OCI-M1 (cell line): Measurements from ENCODE around the gene HS1BP3.

Source experiments
- DNase-seq: peaks from one replicate; lab custom pipeline; 2025; lab: John Stamatoyannopoulos, UW

HS1BP3 gene

DNA sequence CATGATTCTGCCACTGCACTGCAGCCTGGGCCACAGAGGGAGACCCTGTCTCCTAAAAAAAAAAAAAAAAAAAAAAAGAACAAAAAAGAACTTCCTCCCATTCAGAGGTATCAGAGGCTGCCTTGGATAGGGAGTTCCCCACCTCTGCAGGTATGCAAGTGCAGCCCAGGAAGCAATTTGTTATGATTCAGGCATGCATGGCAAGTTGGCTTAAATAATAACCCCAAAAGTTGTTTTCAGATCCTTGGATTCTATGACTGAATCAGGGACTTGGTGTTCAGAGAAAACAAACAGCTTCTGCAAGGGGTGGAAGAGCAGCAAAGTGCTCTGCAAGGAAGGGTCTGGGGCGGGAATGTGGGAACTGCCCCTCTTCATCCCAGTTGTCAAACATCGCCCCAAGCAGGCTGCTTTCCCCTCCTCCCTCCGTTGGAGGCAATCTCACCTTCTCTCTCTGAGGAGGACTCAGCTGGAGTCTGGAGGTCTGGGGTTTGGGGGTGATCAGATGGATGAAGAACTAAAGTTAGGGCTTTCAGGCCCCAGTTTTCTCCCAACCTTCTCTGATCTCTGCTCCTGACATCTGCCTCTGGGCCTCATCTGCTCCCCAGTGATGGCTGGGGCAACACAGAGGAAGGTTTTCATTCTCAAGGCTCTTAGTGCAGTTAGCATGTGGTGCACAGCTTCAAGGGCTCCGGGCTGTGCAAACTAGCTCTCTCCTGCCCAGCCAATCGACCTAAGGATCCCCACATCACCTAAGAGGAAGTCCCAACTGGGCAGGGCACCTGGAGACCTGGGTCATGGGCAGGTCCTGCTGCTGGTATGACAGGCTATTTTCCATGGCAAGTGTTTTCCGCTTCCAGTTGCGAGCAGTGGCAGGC, 12.5 kb upstream of the HS1BP3 start:
- DNase-seq: no peak

DNA sequence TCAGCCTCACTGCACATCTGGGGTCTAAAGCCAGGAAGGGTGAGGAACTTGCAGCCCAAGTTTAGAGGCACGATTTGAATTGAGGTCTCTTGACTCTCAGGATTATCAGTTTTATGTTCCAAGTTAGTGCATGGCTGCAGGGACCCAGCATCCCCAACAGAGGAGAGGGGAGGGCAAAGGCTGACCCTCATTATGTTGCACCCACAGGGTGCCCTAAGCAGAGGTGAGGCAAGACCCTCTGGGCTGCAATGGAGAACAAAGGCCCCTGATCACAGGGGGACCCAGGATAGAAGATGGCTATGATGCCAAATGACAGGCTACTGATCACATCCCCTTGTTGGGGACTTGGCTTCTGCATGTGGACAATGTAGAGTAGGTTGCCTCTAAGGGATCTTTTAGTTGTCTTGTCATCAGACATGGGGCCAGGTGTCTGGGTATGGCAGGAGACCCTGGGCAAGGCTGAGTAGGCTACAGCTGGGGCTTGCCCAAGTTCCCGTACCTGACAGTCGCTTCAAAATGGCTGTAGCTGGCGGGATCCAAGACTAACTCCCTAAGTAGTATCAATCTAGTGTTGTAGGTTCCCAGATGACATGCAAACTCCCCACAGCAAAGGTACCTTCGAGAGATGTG, 11.5 kb upstream of the HS1BP3 start:
- no peak for DNase-seq

DNA sequence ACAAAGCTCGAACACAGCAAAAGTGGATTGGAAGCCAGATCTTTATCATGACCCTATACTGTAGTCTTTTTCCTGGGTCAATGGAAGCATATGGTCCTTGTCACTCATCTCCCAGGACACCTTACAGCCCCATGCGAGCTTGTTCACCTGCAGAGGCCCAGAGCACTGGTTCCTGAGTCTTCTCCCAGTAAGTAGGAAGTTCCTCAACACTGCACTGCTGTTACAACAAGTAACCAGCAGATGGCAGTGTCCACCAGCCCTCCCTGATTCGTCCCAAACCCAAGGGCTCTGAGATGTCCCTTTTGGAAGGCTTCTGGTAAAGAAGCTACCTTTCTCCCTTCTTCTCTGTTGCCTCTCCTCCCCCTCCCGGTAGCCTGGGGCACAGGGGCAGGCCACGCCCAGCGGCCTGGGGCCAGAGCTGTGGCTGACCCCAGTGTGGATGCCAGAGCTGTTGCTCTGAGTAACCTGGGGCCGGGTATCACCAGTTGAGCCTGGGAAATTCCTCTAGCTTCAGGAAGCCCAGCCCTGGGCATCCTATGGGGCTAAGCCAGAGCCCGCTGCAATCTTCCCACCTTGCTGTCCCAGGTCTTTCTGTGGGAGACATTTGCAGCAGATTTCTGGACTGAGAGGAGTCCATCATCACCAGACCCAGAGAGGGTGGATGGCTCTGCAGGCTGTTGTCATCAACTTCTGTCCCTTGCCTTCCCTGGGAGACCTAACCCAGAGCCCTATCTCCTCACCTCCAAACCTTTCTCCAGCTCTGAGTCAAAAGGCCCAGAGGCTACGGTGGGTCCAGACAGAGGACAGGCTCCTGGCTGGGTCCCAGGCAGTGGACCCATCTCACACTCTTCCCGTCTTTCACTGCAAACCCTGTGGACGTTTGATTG, 10.8 kb upstream of the HS1BP3 start:
- peak; percentile 78 for DNase-seq

DNA sequence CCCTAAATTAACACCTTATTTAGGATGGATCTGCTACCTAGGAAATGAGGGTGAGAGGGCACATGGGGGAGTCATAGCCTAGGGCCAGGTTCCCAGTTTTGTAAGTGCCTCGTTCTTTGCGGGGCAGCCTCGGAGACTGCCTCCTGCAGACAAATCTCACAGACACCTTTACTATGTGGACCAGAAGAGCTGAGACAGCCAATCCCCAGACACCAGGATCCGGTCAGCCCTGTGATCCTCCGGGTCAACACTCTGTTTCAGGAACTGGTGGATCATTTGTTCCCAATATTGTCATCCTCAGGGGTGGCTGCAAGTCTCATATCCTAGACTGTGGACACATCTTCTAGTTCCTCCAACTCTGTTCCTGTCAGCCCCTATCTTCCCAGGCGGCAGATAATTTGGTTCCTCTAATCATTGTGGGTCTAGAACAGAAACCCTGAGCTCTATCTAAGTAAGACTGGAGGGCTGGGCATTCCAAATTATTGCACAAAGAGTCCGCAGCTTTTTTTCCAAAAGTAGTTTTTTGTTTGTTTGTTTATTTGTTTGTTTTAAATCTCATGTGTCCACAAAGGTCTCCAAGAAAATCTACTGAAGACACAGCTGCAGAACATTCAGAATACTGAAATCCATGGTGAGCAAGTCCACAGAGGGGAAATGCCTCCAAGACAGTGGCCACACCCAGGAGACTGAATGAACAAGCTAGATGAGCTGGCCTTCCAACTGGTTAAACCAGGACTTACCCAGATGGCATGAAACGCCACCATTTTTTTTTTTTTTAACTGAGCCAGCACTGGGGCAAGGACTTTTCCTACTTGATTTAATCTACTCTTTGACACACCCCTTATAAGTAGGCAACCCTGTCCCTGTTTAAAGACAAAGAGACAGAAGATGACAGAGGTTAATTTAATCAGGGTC, 9.9 kb upstream of the HS1BP3 start:
- DNase-seq: peak; percentile 13

DNA sequence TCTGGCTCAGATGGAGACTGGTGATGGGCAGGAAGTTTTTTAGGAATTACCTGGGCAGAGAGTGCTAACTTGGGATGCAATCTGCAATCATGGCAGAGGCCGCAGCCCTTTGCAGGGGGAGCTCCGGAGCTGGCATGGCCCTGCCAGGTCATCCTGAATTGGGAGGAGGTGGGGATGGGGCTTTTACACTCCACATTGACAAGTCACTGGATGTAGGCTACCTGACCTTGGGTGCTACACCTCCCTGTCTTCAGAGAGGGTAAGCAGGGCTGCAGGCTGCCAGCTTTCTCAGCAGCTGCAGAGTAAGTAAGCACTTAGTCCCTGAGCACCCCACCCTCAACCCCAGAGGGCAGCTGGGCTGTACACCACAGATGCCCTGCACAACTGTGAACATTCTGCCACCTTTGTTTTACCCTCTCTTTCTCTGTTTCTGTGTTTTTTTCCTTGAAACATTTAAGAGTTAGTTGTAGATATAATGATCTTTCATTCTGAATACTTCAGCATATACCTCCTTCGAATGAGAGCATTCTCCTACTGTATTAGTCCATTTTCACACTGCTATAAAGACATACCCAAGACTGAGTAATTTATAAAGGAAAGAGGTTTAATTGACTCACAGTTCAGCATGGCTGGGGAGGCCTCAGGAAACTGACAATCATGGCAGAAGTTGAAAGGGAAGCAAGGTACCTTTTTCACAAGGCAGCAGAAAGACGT, 6.8 kb upstream of the HS1BP3 start:
- no peak for DNase-seq

DNA sequence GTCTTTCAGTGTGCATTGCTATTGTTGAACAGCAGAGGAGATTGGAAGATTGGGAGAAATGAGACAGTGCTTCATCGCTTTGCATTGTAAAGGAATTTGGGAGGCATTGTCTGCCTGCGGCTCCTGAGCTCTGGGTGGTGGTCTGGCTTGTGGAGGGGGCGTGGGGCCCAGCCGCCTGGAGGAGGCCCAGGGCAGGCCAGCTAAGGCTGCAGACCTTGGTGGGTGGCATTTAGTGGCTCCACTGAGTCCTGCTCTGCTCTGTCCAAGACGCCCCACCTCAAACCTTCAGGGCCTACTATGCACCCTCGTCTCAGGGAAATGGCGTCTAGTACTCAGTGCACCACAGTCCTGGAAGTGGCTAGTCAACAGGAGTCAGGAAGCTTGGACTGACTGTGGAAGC, 5.7 kb upstream of the HS1BP3 start:
- no peak for DNase-seq

DNA sequence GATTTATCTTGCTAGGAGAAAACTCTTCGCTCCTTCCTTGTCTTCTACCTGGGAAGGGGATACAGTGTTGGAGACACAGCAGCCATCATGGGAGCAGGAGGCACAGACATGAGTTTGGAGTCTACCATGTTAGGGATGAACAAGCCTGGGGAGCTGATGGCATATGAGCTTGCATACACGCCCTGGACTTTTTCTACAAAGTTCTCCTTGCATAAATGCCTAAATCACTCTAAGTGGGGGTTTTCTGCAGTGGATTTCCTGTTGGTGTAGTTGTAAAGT, 3.6 kb upstream of the HS1BP3 start:
- DNase-seq: no peak

DNA sequence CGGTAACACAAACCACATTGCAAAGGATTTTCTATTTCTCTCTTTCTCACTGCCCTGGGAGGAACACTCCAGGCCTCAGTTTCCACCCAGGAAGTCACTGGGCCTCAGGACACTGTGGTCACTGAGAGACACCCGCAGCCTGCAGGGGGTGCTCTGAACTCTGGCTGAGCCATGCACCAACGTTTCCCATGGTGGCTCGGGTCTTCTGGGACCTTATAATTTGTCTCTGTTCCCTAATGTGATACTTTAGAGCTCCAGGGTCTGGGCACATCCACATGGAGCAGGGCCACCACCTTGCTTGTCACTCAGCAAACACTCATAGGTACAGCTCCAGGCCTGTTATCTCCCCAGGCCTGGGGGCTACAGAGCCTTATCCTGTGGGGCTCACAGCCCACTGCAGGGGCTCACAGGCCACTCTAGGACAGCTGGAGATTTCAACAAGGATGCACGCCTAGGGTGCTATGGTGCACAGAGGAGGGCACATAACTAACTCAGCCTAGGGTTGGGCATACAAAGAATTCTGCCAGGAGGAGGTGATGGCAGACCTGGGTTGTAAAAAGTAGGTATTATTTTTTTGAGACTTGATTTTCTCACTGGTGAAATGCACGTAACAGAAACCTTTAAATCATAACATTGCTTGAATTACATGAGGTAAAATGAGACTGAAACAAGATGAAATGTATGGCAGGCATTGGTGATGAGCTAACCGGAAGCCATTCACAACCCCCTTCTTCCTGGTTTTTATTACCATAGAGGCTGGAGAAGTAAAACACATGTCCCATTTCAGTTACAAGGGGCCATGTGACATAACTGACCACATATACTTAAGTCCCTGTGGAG, 3.0 kb upstream of the HS1BP3 start:
- no peak for DNase-seq

DNA sequence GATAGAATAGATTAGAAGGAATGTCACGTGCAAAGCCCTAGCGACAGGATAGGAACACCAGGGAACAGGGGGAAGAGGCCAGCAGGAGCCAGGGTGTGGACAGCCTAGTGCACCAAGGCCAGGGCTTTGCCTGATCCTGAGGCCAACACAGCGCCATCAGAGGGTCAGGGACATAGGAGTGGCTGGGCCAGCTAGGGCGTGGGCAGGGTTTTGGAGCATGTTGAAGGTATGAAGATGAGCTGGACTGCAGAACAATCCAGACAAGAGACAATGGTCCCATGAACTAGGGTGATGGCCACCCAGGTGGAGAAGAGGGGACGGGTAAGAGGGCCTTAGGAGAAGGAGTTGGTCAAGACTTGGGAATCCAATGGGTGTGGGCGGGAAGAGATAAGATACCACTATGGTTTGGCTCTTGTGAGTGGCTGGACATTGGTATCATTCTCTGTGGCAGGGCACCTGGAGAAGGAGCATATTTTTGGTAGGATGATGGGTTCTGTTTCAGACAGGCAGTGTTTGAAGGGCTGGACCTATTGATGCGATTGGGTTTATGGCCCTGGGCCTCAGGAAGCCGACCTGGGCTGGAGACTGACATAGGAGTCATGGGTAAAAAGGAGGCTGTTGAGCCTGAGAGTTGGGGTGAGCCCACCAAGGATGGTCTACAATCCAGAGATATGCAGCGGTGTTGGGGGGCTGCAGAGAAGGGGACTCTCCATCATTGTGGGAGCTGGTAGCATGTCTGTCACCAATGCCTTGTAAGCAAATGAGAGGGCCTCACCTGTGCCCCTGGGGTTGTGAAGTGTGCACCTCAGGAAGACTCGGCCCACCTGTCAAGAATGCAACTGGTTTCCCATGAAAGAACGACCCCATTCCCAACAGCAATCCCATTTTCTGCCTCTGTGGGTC, 2.0 kb upstream of the HS1BP3 start:
- no peak for DNase-seq

DNA sequence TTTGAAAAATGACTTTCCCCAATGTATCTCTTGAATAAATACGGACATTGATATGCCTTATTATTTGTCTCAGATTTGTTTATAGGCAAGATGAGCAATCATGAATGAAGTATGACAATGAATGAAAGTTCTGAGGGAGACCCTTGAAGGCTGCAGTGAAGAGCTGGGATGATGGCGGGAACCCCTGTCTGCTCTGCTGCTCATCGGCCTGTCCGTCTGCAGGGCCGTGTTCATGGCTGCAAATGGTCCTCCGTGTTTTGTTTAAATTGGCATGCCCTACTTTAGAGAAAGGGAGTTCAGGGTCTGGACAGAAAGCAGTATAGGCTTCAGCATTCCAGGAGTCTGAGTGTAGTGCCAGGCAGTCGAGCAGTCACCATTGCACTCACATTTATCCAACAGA, 1.2 kb upstream of the HS1BP3 start:
- no peak for DNase-seq

DNA sequence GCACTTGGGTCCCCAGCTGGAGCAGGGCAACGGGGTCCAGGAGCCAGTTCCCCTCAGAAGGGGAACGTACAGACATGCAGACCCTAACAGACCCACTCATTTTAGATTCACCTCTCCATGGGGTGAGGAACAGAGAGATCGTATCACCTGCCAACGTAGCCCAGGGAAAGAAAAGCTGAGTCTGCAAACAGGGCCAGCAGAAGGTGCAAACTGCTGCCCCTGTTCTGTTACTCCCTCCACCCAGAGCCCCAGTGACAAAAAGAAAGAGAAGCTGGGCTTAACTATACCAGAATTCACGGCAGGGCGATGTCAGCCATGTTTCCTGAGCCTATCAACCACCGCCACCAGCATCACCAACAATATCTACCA, 817 bp upstream of the HS1BP3 start:
- no peak for DNase-seq

DNA sequence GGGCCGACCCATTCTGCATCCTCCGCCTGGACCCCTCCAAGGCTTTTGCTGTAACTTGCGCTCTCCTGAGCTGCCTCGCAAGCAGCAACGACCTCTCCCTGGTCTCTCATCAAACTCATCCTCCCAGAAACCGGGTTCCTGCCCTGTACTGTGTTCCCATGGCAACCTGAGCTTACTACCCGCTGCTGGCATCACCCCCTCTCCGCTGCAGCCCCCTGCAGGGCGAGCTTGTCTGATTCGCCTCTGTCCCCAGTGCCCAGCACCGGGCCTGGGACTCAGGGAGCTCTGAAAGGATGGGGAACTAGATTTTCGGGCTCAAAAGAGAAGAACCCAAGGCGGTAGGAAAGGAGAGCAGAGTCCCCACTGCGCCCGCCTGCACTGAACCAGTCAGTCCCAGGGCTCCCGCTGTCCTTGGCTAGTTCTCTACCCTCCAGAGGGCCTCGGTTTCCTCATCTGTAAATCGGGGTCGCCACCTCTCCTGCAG, 463 bp downstream of the HS1BP3 start:
- peak; percentile 39 for DNase-seq

DNA sequence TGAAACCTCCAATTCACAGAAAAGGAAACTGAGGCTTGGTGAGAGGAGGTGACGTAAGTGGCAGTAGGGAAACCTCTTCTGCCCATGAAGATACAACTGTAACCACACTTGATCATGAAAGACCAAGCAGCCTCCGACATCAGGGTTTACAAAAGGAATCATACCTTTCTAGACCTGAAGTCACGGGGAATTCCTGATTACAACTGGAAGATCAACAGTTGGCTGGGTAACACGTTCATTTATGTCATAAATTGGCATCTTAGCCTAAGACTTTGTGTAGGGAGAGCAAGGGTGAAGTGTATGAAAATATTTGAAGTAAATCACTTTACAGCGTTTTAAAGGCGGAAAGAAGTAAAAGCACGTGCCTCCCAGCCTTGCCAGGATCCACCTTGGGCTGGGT, 922 bp downstream of the HS1BP3 start:
- no peak for DNase-seq

DNA sequence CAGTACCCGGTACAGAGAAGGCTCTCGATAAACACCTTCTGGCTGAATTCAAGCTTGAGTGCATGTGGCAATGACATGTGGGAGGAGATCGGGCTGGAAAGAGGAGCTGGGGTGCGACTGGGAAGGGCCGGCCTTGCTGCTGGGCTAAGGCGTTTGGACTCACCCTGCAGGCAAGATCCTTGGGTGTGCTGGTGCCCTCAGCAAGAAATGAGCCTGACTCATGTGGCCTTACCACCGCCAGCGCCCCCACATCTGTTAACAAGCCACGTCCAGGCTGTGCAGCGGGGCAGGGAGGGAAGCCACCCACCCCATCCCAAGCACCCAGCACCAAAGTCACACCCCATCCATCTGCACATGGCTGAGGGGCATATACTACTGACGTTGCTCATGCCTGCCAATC, 1.3 kb downstream of the HS1BP3 start:
- DNase-seq: no peak

DNA sequence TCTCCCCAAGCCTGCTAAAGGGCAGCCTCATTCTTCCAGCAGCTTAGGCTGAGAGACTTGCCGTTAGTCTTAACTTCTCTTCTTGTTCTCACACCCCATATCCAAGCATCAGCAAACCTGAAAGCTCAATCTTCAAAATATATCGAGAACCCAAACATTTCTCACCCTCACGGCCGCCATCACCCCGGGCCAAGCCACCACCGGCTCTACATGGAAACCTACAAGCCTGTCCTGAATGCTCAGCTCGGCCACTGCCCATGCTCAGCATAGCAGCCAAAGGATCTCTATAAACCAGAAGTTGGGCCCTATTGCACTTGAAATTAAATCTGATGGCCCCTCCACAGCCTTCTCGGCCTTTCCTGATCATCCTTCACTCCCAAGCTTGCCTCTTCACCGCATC, 2.1 kb downstream of the HS1BP3 start:
- no peak for DNase-seq

DNA sequence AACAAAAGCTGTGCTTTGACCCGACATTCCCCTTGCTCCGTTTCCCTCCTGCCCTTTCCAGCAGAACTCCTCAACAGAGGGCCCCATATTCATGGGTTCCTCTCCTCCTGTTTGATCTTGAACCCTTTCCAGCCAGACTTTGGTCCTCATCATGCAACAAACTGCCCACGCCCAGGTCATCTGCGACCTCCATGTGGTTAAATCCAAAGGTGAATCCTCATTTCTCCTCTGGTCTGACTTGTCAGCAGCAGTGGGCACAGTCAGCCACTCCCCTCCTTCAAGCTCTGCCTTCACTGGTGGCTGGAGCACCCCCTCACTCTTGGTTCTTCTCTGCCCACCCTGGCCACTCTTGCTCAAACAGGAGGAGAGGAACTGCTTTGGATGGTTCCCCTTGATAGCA, 2.7 kb downstream of the HS1BP3 start:
- DNase-seq: no peak

DNA sequence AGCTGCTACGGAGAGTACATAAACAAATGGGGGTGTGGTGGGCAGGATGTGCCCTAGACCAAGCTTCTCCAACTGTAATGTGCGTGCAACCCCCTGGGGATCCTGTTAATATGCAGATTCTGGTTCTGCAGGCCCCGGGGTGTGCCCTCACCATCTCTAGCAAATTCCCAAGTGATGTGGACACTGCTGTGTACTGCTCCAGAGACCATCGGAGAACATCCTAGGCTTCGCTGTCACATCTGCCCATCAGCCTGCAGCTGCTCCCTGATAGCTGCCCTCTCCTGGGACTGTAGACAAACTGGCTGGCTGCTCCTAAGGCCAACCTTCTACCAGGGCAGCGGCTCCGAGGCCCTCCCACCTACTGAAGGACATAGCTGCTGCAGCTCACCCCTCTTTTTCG, 3.2 kb downstream of the HS1BP3 start:
- DNase-seq: no peak

DNA sequence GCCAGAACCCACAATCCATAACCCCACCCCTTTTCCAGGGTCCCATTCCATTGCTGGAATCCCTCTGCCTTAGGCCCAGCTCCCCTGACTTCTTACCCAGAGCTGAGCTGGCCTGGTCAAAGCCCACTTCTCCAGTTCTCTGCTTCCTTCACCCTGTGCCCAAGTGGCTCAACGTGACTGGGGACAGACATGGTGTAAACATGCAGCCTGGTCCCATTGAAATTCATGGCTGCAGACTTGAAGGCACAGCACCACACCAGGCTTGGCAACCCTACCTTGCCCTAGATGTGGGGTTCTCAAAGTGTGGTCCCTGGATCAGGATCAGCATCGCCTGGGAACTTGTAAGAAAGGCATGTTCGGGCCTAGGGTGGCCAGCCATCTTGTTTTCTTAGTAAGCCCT, 3.7 kb downstream of the HS1BP3 start:
- no peak for DNase-seq

DNA sequence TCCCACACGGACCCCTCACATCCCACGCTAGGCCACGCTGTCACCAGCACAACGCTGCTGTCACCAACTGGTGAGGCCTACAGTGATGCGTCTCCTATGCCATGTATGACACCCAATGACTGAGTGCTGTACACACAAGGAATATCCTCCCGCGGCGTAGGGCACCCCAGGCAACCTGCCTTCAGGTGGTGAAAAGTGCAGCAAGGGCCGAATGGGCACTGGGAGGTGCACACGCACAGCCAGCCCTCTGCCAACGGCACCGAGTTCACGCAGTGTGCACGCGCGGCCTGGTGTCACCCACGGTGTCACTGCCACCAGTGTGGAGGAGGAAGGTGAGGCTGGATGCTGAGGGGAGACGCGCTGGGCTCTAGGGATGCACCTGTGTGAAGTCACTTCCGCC, 4.5 kb downstream of the HS1BP3 start:
- no peak for DNase-seq
